Right lobe of liver (tissue), 4 donors: ENCODE measurements around the gene EIF2S1.

ENCODE experiments used
- POLR2A ChIP-seq: fragments of 450-650 bp; IDR thresholded peaks from one replicate; pipeline ENCODE4 v1.6.1; 2017; ENCODE audit warnings: antibody characterized with exemption, mild to moderate bottlenecking
- TF ChIP-seq, protein P1 (sequence below), 4 donors: fragments of 200-600 bp in 3 of 4; fragments of 450-650 bp in 1 of 4; IDR thresholded peaks; one replicate each; pipeline versions ENCODE4 v1.5.1 to v1.8.0; 2016 to 2022; ENCODE audit warnings: antibody characterized with exemption in 4 of 4, mild to moderate bottlenecking in 2 of 4
- donor health status: DM: no; HTN: no; CAD: no.
- donor health status: DM: no; HTN: no; CAD: no.
- donor health status: DM: no; HTN: yes; CAD: no.

DNA sequence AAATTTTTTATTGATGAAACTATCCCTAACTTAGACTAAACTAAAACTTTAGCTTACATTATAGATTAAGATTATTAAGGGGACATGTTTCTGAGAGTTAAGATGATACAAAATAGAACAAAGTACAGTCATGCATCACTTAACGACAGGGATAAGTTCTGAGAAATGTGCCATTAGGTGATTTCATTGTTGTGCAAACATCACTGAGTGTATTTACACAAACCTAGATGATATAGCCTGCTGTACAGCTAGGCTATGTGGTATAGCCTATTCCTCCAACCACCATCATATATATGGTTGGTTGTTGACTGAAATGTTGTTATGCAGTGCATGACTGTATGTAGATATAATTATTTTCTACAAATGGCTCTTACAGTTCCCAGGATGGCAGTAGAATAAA lies 47.0 kb upstream of the EIF2S1 start:
- TF ChIP-seq, protein P1, sequence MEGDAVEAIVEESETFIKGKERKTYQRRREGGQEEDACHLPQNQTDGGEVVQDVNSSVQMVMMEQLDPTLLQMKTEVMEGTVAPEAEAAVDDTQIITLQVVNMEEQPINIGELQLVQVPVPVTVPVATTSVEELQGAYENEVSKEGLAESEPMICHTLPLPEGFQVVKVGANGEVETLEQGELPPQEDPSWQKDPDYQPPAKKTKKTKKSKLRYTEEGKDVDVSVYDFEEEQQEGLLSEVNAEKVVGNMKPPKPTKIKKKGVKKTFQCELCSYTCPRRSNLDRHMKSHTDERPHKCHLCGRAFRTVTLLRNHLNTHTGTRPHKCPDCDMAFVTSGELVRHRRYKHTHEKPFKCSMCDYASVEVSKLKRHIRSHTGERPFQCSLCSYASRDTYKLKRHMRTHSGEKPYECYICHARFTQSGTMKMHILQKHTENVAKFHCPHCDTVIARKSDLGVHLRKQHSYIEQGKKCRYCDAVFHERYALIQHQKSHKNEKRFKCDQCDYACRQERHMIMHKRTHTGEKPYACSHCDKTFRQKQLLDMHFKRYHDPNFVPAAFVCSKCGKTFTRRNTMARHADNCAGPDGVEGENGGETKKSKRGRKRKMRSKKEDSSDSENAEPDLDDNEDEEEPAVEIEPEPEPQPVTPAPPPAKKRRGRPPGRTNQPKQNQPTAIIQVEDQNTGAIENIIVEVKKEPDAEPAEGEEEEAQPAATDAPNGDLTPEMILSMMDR (IDR thresholded peaks at IDR 0.05), result no peak
- TF ChIP-seq POLR2A, result no peak
